Measurements from ENCODE around the gene CDH8.

CDH8 gene

GRCh38 chr16:61797961-61798507 lies 238.2 kb downstream of the CDH8 start:
- TF ChIP-seq EZH2 (optimal IDR thresholded peaks at IDR 0.05; ENCODE audit: low read depth, low read length) (no peak), EZH2phosphoT487 (IDR thresholded peaks at IDR 0.05; ENCODE audit: low read length) (no peak), CTCF (IDR thresholded peaks at IDR 0.05; ENCODE audit: low read length) (no peak)
- no peaks in the 10 kb centered on the region for H3F3A ChIP-seq (ENCODE audit: insufficient read depth, low read length)
- no peak overlapping the region for H3K27ac ChIP-seq (ENCODE audit: low read length)
- no peaks in the 10 kb centered on the region for H3K27me3 ChIP-seq (replicated peaks; ENCODE audit: insufficient read depth, low read length)
- no peaks in the 10 kb centered on the region for H3K9me3 ChIP-seq (replicated peaks; ENCODE audit: insufficient read depth, low read length)
- no peaks in the 10 kb centered on the region for H3K36me3 ChIP-seq (replicated peaks; ENCODE audit: insufficient read depth, low read length)
- H3K4me1 ChIP-seq (ENCODE audit: low read length): no peaks in the 10 kb centered on the region
- H3K4me3 ChIP-seq (ENCODE audit: low read length): no peak overlapping the region
- no peaks in the 10 kb centered on the region for H3K79me2 ChIP-seq (ENCODE audit: low read length)
- no peak overlapping the region for H3K9ac ChIP-seq (ENCODE audit: low read length)
- no peak overlapping the region for H2AFZ ChIP-seq (ENCODE audit: low read length)
- no peaks in the 10 kb centered on the region for H3K9me2 ChIP-seq (replicated peaks; ENCODE audit: insufficient read depth, low read length)
- H4K20me1 ChIP-seq (ENCODE audit: insufficient read depth, low read length): no peaks in the 10 kb centered on the region
- H3K4me2 ChIP-seq (ENCODE audit: low read depth, low read length): no peak overlapping the region
- no peak for DNase-seq

- Histone ChIP-seq H3K9me3 (replicated peaks; ENCODE audit: insufficient read depth, low read length) (no peaks in the 10 kb centered on the region), H3K27me3 (replicated peaks; ENCODE audit: insufficient read depth, low read length) (no peaks in the 10 kb centered on the region), H3F3A (ENCODE audit: insufficient read depth, low read length) (no peaks in the 10 kb centered on the region), H2AFZ (ENCODE audit: low read length) (no peak overlapping the region), H3K9me2 (replicated peaks; ENCODE audit: insufficient read depth, low read length) (no peaks in the 10 kb centered on the region), H3K9ac (ENCODE audit: low read length) (no peak overlapping the region), H3K4me3 (ENCODE audit: low read length) (no peak overlapping the region), H4K20me1 (ENCODE audit: insufficient read depth, low read length) (no peaks in the 10 kb centered on the region), H3K4me2 (ENCODE audit: low read depth, low read length) (no peak overlapping the region), H3K79me2 (ENCODE audit: low read length) (no peaks in the 10 kb centered on the region), H3K36me3 (replicated peaks; ENCODE audit: insufficient read depth, low read length) (no peaks in the 10 kb centered on the region), H3K4me1 (ENCODE audit: low read length) (no peaks in the 10 kb centered on the region), H3K27ac (ENCODE audit: low read length) (no peak overlapping the region)
- TF ChIP-seq EZH2 (optimal IDR thresholded peaks at IDR 0.05; ENCODE audit: low read depth, low read length) (no peak), EZH2phosphoT487 (IDR thresholded peaks at IDR 0.05; ENCODE audit: low read length) (no peak), CTCF (IDR thresholded peaks at IDR 0.05; ENCODE audit: low read length) (no peak)
- DNase-seq: no peak
Observed at GRCh38 chr16:61797296-61797795, 238.9 kb downstream of the CDH8 start.

- Histone ChIP-seq H3K9me3 (replicated peaks; ENCODE audit: insufficient read depth, low read length) (no peaks in the 10 kb centered on the region), H3K79me2 (ENCODE audit: low read length) (no peaks in the 10 kb centered on the region), H3K27ac (ENCODE audit: low read length) (no peak overlapping the region), H3K9me2 (replicated peaks; ENCODE audit: insufficient read depth, low read length) (no peaks in the 10 kb centered on the region), H3K4me3 (ENCODE audit: low read length) (no peak overlapping the region), H3K4me1 (ENCODE audit: low read length) (no peaks in the 10 kb centered on the region), H3F3A (ENCODE audit: insufficient read depth, low read length) (no peaks in the 10 kb centered on the region), H3K9ac (ENCODE audit: low read length) (no peak overlapping the region), H4K20me1 (ENCODE audit: insufficient read depth, low read length) (no peaks in the 10 kb centered on the region), H3K36me3 (replicated peaks; ENCODE audit: insufficient read depth, low read length) (no peaks in the 10 kb centered on the region), H3K4me2 (ENCODE audit: low read depth, low read length) (no peak overlapping the region), H2AFZ (ENCODE audit: low read length) (no peak overlapping the region), H3K27me3 (replicated peaks; ENCODE audit: insufficient read depth, low read length) (no peaks in the 10 kb centered on the region)
- TF ChIP-seq EZH2phosphoT487 (IDR thresholded peaks at IDR 0.05; ENCODE audit: low read length): no peak
- TF ChIP-seq CTCF (IDR thresholded peaks at IDR 0.05; ENCODE audit: low read length): no peak
- no peak for TF ChIP-seq EZH2 (optimal IDR thresholded peaks at IDR 0.05; ENCODE audit: low read depth, low read length)
- no peak for DNase-seq
Observed at GRCh38 chr16:61792194-61792909, 243.9 kb downstream of the CDH8 start.
